Tibial nerve (tissue), 4 donors: ENCODE measurements around the gene HSD17B4. TPM values are rescaled to one million over a fixed set of nuclear protein-coding genes. Genes with fewer than 3 reads are reported as not detected.

ENCODE experiments used
- DNase-seq, 2 donors: peaks; one replicate each; pipeline ENCODE4 v3.0.0-alpha.2; 2019; ENCODE audit warnings: low spot score in 2 of 2
- H3K27ac ChIP-seq, 4 donors: fragments of 200-600 bp; sonication (generic) in 3 of 4; one replicate each; pipeline ENCODE4 v1.5.1; 2017 to 2019; ENCODE audit warnings: mild to moderate bottlenecking in 1 of 4
- H3K27me3 ChIP-seq, 2 donors: fragments of 200-600 bp; sonication (generic) in 1 of 2; one replicate each; pipeline versions ENCODE4 v1.5.1 to v1.6.0; 2017 to 2019
- H3K36me3 ChIP-seq, 3 donors: fragments of 200-600 bp; sonication (generic); one replicate each; pipeline ENCODE4 v1.5.1; 2018 to 2019
- H3K4me1 ChIP-seq, 4 donors: fragments of 200-600 bp; sonication (generic) in 3 of 4; one replicate each; pipeline ENCODE4 v1.5.1; 2017 to 2019
- H3K4me3 ChIP-seq, 4 donors: fragments of 200-600 bp; sonication (generic) in 3 of 4; one replicate each; pipeline ENCODE4 v1.5.1; 2017 to 2019; ENCODE audit warnings: mild to moderate bottlenecking in 1 of 4, moderate library complexity in 1 of 4
- H3K9me3 ChIP-seq, 4 donors: fragments of 200-600 bp; sonication (generic) in 3 of 4; one replicate each; pipeline ENCODE4 v1.5.1; 2017 to 2019
- CTCF ChIP-seq, 5 experiments: fragments of 200-600 bp in 3 of 5; fragments of 450-650 bp in 2 of 5; sonication (generic) in 3 of 5; IDR thresholded peaks; one replicate each; pipeline ENCODE4 v1.5.1; 2016 to 2019; ENCODE audit warnings: antibody characterized with exemption in 5 of 5, mild to moderate bottlenecking in 3 of 5, moderate library complexity in 2 of 5
- EP300 ChIP-seq, 2 donors: sonication (generic); formaldehyde crosslinking; IDR thresholded peaks; one replicate each; pipeline ENCODE4 v1.6.1; 2017; ENCODE audit warnings: antibody characterized with exemption in 2 of 2, mild to moderate bottlenecking in 1 of 2
- POLR2A ChIP-seq, 2 donors: fragments of 450-650 bp; IDR thresholded peaks; one replicate each; pipeline ENCODE4 v1.6.1; 2017; ENCODE audit warnings: antibody characterized with exemption in 2 of 2, mild to moderate bottlenecking in 2 of 2, moderate library complexity in 2 of 2
- WGBS, 2 donors: methylation state at CpG; one replicate each; pipeline ENCODE4 v1.1.5; 2018; 5-methylcytosine and 5-hydroxymethylcytosine counted together
- total RNA-seq, 4 donors: library from RNA; depleted of rRNA; stranded (reverse); fragments of >200 nt; gene quantifications; one replicate each; pipeline ENCODE4 v1.1.0, GENCODE V29; 2016

HSD17B4 gene
- total RNA-seq, 4 donors from 2014 or later: 108 to 176 (median 113) TPM

DNA sequence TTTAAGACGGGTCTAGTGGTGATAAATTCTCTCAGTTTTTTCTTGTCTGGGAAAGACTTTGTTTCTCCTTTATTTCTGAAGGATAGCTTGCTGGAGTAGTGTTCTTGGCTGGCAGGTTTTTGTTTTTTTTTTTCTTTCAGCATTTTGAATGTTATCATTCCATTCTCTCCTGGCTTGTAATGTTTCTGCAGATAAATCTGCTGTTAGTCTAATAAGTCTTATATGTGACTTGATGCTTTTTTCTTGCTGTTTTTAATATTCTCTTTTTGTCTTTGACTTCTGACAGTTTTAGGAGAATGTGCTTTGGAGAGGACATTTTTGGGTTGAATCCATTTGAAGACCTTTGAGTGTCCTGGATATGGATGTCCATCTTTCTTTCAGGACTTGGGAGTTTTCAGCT, 16.0 kb downstream of the HSD17B4 start:
- no peaks in the 10 kb centered on the region for H3K4me1 ChIP-seq
- WGBS, 2 donors: 97 to 100% methylated on average over 1 of the region's 1 CpG
- no peak overlapping the region for H3K4me3 ChIP-seq
- TF ChIP-seq POLR2A (IDR thresholded peaks at IDR 0.05) (no peak), CTCF (IDR thresholded peaks at IDR 0.05) (no peak), EP300 (IDR thresholded peaks at IDR 0.05) (no peak)
- H3K27ac ChIP-seq: no peak overlapping the region
- peaks cover 0 to 33% (median 0%) of the 10 kb centered on the region in 3 donors for H3K36me3 ChIP-seq
- peaks cover 3 to 23% (median 13%) of the 10 kb centered on the region in 4 donors for H3K9me3 ChIP-seq
- DNase-seq: no peak
- H3K27me3 ChIP-seq: no peaks in the 10 kb centered on the region

DNA sequence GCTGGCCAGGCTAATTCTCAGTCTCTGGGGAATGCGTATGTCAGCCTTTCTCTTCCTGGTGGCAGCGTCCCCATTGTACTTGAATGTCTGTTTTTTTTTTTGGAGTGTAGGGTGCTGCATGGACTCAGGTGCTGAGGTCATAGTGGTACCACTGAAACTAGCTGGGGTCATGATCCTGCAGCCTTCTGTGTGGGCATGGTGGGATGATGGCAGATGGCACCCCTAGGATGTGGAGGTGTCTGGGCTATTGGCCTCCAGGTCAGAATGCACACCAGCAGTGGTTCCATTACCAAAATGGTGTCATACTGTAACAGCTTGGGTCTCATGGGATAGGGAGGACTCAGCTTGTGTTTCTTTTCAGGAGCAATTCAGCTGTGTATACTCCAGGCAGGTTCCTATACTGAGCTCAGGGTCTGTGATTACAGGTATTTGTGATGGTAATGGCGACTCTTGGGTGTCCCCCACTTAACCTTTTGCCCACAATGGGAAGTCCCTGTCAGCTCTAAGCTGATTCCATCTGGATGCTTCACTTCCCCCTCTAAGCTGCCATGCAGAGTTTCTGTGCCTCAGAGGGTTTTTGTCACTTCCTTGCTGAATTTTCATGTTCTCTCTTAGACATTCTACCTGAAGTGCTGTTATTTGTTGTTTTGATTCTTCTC, 17.9 kb downstream of the HSD17B4 start:
- Histone ChIP-seq H3K9me3 (peaks cover 3 to 23% (median 13%) of the 10 kb centered on the region in 4 donors), H3K27me3 (no peaks in the 10 kb centered on the region), H3K36me3 (peaks cover 0 to 35% (median 0%) of the 10 kb centered on the region in 3 donors), H3K27ac (no peak overlapping the region), H3K4me3 (no peak overlapping the region), H3K4me1 (no peaks in the 10 kb centered on the region)
- TF ChIP-seq CTCF (IDR thresholded peaks at IDR 0.05): no peak
- TF ChIP-seq EP300 (IDR thresholded peaks at IDR 0.05): no peak
- no peak for TF ChIP-seq POLR2A (IDR thresholded peaks at IDR 0.05)
- WGBS, 2 donors: 84 to 96% methylated on average over 2 to 3 of the region's 3 CpGs
- DNase-seq: no peak

DNA sequence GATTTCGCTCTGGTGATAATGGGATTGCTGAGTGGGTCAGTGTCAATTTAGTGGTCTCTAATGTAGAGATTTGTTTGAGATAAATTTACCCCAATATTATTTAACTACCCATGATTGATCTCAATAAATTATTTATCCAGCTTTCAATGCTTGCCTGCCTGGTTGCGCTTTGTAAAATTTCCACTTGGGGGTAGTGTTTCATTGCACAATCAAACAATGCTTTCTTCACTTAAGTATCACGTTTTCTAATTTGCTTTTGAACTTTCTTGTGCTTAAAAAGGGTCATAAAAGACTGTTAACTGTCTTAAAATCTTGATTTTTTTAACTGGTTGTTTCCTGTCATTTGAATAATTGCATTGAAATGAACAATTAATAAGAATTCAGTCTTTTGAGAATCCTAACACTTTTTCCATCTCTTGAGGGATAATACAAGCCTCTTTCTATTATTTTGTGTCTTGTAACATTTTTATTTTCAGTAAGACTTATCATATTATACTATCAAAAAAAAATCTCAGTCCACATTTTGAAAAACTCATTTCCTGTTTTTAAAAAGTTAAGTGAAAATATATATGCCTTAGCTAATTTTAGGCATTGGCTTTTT, 18.7 kb downstream of the HSD17B4 start:
- 44 to 57% methylated on average over 3 of the region's 3 CpGs for WGBS, 2 donors
- no peaks in the 10 kb centered on the region for H3K27me3 ChIP-seq
- DNase-seq: no peak
- H3K4me3 ChIP-seq: no peak overlapping the region
- no peaks in the 10 kb centered on the region for H3K4me1 ChIP-seq
- TF ChIP-seq EP300 (IDR thresholded peaks at IDR 0.05) (no peak), CTCF (IDR thresholded peaks at IDR 0.05) (peak in 3 of 5 experiments; percentile 22 to 39 (median 32))
- H3K9me3 ChIP-seq: peaks cover 3 to 23% (median 13%) of the 10 kb centered on the region in 4 donors
- H3K27ac ChIP-seq: no peak overlapping the region
- peaks cover 0 to 36% (median 0%) of the 10 kb centered on the region in 3 donors for H3K36me3 ChIP-seq

DNA sequence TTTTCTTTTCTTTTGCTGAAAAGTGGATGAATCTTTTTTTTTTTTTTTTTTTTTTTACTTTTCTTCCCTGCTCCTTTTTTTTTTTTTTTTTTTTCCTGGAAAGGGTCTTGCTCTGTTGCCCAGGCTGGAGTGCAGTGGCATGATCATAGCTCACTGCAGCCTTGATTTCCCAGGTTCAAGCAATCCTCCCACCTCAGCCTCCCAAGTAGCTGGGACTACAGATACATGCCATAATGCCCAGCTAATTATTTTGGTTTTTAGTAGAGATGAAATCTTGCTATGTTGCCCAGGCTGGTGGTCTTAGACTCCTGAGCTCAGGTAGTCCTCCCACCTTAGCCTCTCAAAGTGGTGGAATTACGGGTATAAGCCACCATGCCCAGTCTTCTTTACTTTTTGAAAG, 20.9 kb downstream of the HSD17B4 start:
- Histone ChIP-seq H3K36me3 (peaks cover 0 to 46% (median 3%) of the 10 kb centered on the region in 3 donors), H3K27me3 (no peaks in the 10 kb centered on the region), H3K9me3 (peaks cover 0 to 15% (median 7%) of the 10 kb centered on the region in 4 donors), H3K4me3 (no peak overlapping the region), H3K4me1 (no peaks in the 10 kb centered on the region), H3K27ac (no peak overlapping the region)
- DNase-seq: no peak
- no peak for TF ChIP-seq CTCF (IDR thresholded peaks at IDR 0.05)
- 100% methylated on average over 1 of the region's 1 CpG for WGBS, 2 donors

GRCh38 chr5:119476341-119476740, 24.0 kb downstream of the HSD17B4 start:
- Histone ChIP-seq H3K36me3 (peaks cover 0 to 58% (median 5%) of the 10 kb centered on the region in 3 donors), H3K4me3 (no peak overlapping the region), H3K9me3 (no peaks in the 10 kb centered on the region), H3K4me1 (no peaks in the 10 kb centered on the region), H3K27me3 (no peaks in the 10 kb centered on the region), H3K27ac (no peak overlapping the region)
- no peak for DNase-seq
- WGBS, 2 donors: 37 to 39% methylated on average over 1 of the region's 1 CpG
- TF ChIP-seq POLR2A (IDR thresholded peaks at IDR 0.05) (no peak), EP300 (IDR thresholded peaks at IDR 0.05) (no peak), CTCF (IDR thresholded peaks at IDR 0.05) (no peak)
